ENCODE results near the gene HSD17B2.

The HSD17B2 gene

GRCh38 chr16:82011199-82011641, 23.8 kb upstream of the HSD17B2 start, which contains the start of gene SDR42E1:
TSS of gene SDR42E1 (minus strand) at chr16:82011470. CDS start at chr16:82000858, 10,612 bp downstream.
- H4K20me1 ChIP-seq (ENCODE audit: control insufficient read depth, insufficient read depth, low read depth, low read length): no peaks in the 10 kb centered on the region
- no peak for TF ChIP-seq EZH2phosphoT487 (IDR thresholded peaks at IDR 0.05; ENCODE audit: borderline replicate concordance, low read length)
- TF ChIP-seq CTCF (IDR thresholded peaks at IDR 0.05; ENCODE audit: low read depth, low read length, poor library complexity, severe bottlenecking): no peak
- H3K27ac ChIP-seq (ENCODE audit: low read depth, low read length): no peak within 1 kb of the TSS
- H3K4me1 ChIP-seq (ENCODE audit: control insufficient read depth, low read length): peaks cover 12% of the 10 kb centered on the region
- peaks cover 4% of the 10 kb centered on the region; the same call in 1 of the 2 replicates for H3K27me3 ChIP-seq (ENCODE audit: control insufficient read depth, low read length)
- no peaks in the 10 kb centered on the region; the same call in 1 of the 2 replicates for H3K79me2 ChIP-seq (ENCODE audit: control insufficient read depth, low read length)
- H3K4me3 ChIP-seq (ENCODE audit: low read length): peak within 1 kb of the TSS; percentile 74
- H3K9me3 ChIP-seq (ENCODE audit: control insufficient read depth, insufficient read depth, low read length): peaks cover 17% of the 10 kb centered on the region
- H3K4me2 ChIP-seq (ENCODE audit: low read length): peak within 1 kb of the TSS; percentile 62
- peaks cover 4% of the 10 kb centered on the region; the same call in 1 of the 2 replicates for H3K36me3 ChIP-seq (ENCODE audit: control insufficient read depth, low read length)
- no peaks in the 10 kb centered on the region for H3F3A ChIP-seq (ENCODE audit: control insufficient read depth, insufficient read depth)
- no peaks in the 10 kb centered on the region for H3K9me2 ChIP-seq (replicated peaks; ENCODE audit: control insufficient read depth, low read length)

DNA sequence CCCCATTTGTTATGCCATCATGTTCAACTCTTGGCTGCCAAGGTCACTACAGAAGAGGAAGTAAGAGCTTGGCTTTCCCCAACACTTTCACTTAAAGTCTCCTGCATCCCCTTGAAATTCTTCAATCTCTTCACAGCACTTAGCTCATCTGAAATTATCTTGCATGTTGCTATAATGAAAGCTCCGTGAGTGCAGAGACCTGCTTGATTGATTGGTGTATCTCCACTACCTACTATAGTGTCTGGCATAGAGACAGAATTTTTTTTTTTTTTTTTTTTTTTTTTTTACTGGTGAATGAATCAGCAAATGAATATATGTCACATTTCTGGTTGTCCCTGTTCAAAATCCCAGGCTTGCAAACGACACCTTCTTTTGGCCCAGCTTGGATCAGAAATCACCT, 21.9 kb upstream of the HSD17B2 start:
- Histone ChIP-seq H3F3A (ENCODE audit: control insufficient read depth, insufficient read depth) (no peaks in the 10 kb centered on the region), H3K79me2 (ENCODE audit: control insufficient read depth, low read length) (no peaks in the 10 kb centered on the region; the same call in 1 of the 2 replicates), H3K27ac (ENCODE audit: low read depth, low read length) (no peak overlapping the region), H3K27me3 (ENCODE audit: control insufficient read depth, low read length) (peaks cover 10% of the 10 kb centered on the region; the same call in 1 of the 2 replicates), H4K20me1 (ENCODE audit: control insufficient read depth, insufficient read depth, low read depth, low read length) (no peaks in the 10 kb centered on the region), H3K4me3 (ENCODE audit: low read length) (no peak overlapping the region), H3K4me1 (ENCODE audit: control insufficient read depth, low read length) (peaks cover 12% of the 10 kb centered on the region), H3K9me2 (replicated peaks; ENCODE audit: control insufficient read depth, low read length) (no peaks in the 10 kb centered on the region), H3K9me3 (ENCODE audit: control insufficient read depth, insufficient read depth, low read length) (peaks cover 17% of the 10 kb centered on the region), H3K36me3 (ENCODE audit: control insufficient read depth, low read length) (peaks cover 4% of the 10 kb centered on the region; the same call in 1 of the 2 replicates), H3K4me2 (ENCODE audit: low read length) (no peak overlapping the region)
- TF ChIP-seq CTCF (IDR thresholded peaks at IDR 0.05; ENCODE audit: low read depth, low read length, poor library complexity, severe bottlenecking): no peak
- TF ChIP-seq EZH2phosphoT487 (IDR thresholded peaks at IDR 0.05; ENCODE audit: borderline replicate concordance, low read length): no peak

GRCh38 chr16:82016263-82016662, 18.8 kb upstream of the HSD17B2 start:
- no peak for TF ChIP-seq EZH2phosphoT487 (IDR thresholded peaks at IDR 0.05; ENCODE audit: borderline replicate concordance, low read length)
- TF ChIP-seq CTCF (IDR thresholded peaks at IDR 0.05; ENCODE audit: low read depth, low read length, poor library complexity, severe bottlenecking): peak; percentile 38
- Histone ChIP-seq H3K9me2 (replicated peaks; ENCODE audit: control insufficient read depth, low read length) (no peaks in the 10 kb centered on the region), H3K27me3 (ENCODE audit: control insufficient read depth, low read length) (peaks cover 23% of the 10 kb centered on the region; the same call in 1 of the 2 replicates), H3K4me1 (ENCODE audit: control insufficient read depth, low read length) (peaks cover 5% of the 10 kb centered on the region; the same call in 1 of the 2 replicates), H3K4me2 (ENCODE audit: low read length) (no peak overlapping the region), H3K36me3 (ENCODE audit: control insufficient read depth, low read length) (no peaks in the 10 kb centered on the region), H4K20me1 (ENCODE audit: control insufficient read depth, insufficient read depth, low read depth, low read length) (no peaks in the 10 kb centered on the region), H3F3A (ENCODE audit: control insufficient read depth, insufficient read depth) (no peaks in the 10 kb centered on the region), H3K79me2 (ENCODE audit: control insufficient read depth, low read length) (no peaks in the 10 kb centered on the region), H3K27ac (ENCODE audit: low read depth, low read length) (no peak overlapping the region), H3K4me3 (ENCODE audit: low read length) (no peak overlapping the region), H3K9me3 (ENCODE audit: control insufficient read depth, insufficient read depth, low read length) (no peaks in the 10 kb centered on the region)
